Embryonic facial prominence (tissue), 1 donor: ENCODE measurements around the gene E2F3.

Experiments used
- DNase-seq: peaks from one replicate; pipeline ENCODE4 v3.0.0-alpha.2; 2016; ENCODE audit errors: extremely low spot score

E2F3 gene

GRCh38 chr6:20402342-20403069, 827 bp downstream of the E2F3 start:
- peak; percentile 46 for DNase-seq

GRCh38 chr6:20403070-20403765, 1.5 kb downstream of the E2F3 start:
- peak; percentile 22 for DNase-seq

- no peak for DNase-seq
These were observed 2.3 kb downstream of the E2F3 start for GRCh38 chr6:20403766-20404640.

GRCh38 chr6:20404641-20405032, 3.0 kb downstream of the E2F3 start:
- DNase-seq: peak; percentile 53

GRCh38 chr6:20408851-20409250, 7.2 kb downstream of the E2F3 start:
- DNase-seq: no peak

- DNase-seq: no peak
These were observed 7.8 kb downstream of the E2F3 start for GRCh38 chr6:20409427-20409971.

GRCh38 chr6:20411544-20411943, 9.9 kb downstream of the E2F3 start:
- DNase-seq: no peak

GRCh38 chr6:20411953-20412681, 10.4 kb downstream of the E2F3 start:
- no peak for DNase-seq

- no peak for DNase-seq
These were observed 11.0 kb downstream of the E2F3 start for GRCh38 chr6:20412682-20413073.

- DNase-seq: no peak
These were observed 12.1 kb downstream of the E2F3 start for GRCh38 chr6:20413826-20414225.

GRCh38 chr6:20414711-20415110, 13.0 kb downstream of the E2F3 start:
- no peak for DNase-seq

- DNase-seq: no peak
These were observed 13.6 kb downstream of the E2F3 start for GRCh38 chr6:20415304-20415703.

GRCh38 chr6:20415712-20416454, 14.2 kb downstream of the E2F3 start:
- DNase-seq: no peak

GRCh38 chr6:20416567-20417345, 15.1 kb downstream of the E2F3 start:
- DNase-seq: no peak

- DNase-seq: no peak
These were observed 16.1 kb downstream of the E2F3 start for GRCh38 chr6:20417819-20418218.

GRCh38 chr6:20426177-20427082, 24.8 kb downstream of the E2F3 start:
- DNase-seq: no peak

- DNase-seq: no peak
These were observed 26.2 kb downstream of the E2F3 start for GRCh38 chr6:20427856-20428255.

- DNase-seq: no peak
These were observed 31.0 kb downstream of the E2F3 start for GRCh38 chr6:20432692-20433091.

GRCh38 chr6:20433321-20433720, 31.6 kb downstream of the E2F3 start:
- DNase-seq: no peak
